GM21367 (cell line): ENCODE measurements around the gene ITGB4.

Source experiments
- ATAC-seq: cut with Tn5 transposase; IDR thresholded peaks from one replicate; pipeline ENCODE4 v1.9.1; 2021; ENCODE audit not compliant: unreplicated experiment

ITGB4 gene

GRCh38 chr17:75720656-75721462 lies at the start of gene ITGB4:
ITGB4 (plus strand) TSS chr17:75721459; CDS start chr17:75724704, 3,245 bp downstream.
- ATAC-seq = no peak

DNA sequence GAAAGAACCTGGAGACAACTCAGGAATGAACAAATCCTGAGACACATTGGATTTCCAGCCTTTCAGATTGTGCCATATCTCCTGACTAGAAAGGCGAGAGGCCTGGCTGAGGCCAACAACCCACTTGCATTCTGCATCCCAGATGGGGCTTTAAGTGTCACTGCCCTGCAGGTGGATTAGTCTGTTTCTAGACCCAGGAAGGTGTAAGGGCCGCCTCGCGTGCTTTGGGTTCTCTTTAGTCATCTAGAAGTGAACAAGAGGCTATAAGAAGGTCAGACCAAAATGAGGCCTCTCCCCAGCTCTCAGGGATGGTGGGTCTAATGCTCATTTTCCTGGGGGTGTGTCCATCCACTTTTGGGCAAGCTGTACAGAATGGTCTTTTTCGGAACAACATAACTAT lies 49.2 kb upstream of the ITGB4 start:
- ATAC-seq = no peak

DNA sequence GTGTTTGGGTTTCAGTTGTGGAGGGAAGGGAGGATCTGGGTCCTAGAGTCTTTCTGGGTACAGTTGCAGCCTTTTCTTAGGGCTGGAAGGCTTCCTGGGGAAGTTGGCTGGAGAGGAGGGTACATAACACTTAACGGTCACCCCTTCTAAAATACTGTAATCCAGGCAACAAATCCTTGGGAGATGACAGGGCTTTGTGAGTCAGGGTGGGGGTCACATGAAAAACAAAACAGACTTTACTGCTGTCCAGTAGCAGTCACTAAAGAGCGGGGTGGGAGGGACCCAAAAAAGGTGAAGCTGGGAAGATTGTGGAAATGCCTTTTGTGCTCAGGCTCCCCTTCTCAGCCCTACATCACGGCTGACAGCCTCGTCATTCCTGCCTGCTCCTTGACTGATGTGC lies 47.8 kb upstream of the ITGB4 start:
- ATAC-seq = no peak

- no peak for ATAC-seq
These were observed 44.8 kb upstream of the ITGB4 start for GRCh38 chr17:75676461-75676860.

DNA sequence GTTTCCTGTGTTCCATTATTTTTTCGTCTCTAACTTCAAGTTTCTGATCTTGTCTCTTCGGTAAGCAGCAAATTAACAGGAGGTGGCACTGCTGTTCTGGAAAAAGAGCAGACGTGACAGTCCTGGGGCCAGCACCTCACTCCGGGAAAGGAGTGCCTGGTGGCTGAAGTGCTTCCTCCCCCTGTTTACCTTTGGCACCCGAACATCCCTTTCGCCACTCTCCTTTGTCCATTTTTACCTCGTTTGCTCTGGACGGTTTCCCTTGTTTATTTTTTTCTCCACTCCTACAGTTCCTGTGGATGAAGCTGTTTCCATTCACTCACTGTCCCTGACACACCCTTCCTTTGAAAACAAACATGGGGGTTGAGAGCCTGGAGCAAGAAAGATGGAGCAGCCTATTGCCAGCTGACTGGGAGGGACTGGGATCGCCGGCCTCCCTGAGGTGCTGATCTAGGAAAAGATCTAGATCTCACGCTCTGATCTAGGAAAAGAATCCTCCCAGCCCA lies 41.5 kb upstream of the ITGB4 start:
- ATAC-seq = no peak

- no peak for ATAC-seq
These were observed 40.8 kb upstream of the ITGB4 start for GRCh38 chr17:75680431-75680830.

GRCh38 chr17:75681289-75681688 lies 40.0 kb upstream of the ITGB4 start:
- ATAC-seq = no peak

- ATAC-seq = no peak
These were observed 37.7 kb upstream of the ITGB4 start for GRCh38 chr17:75683583-75683982.

DNA sequence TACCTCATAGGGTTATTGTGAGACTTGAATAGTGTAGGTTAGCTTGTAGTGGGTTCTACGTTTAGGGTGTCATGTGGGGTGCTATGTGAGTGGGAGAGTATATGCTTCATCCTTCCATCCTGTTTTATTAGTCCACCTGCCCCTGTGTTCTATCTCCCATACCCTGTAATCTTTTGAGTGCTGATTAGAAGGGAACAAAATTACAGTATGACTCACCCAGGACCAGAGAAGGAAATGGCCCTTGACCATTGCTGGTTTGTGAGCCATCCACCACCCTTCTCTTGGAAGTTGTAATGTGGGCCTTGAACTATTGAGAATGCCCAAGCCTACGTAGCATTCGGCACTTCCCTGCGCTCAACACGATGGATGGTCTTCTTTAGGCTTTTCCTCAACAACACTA lies 37.0 kb upstream of the ITGB4 start:
- ATAC-seq = no peak

DNA sequence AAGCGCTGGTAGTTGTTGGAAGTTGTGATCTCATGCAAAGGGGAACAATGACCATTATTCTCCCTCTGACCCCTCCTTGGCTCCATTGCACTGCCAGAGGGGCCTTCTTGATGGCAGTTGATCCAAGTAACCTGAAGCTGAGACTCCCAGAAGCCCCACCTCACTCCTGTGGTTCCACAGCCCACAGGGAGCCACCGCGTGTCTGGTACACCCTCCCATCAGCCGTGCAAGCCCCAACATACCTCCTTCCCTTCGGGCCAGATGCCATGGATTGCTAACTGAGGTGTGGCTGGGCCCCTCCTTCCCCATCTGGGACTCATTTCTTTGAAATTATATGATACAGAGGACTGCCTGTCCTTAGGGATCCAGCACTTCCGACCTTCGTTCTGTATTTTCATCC lies 36.3 kb upstream of the ITGB4 start:
- ATAC-seq = no peak

DNA sequence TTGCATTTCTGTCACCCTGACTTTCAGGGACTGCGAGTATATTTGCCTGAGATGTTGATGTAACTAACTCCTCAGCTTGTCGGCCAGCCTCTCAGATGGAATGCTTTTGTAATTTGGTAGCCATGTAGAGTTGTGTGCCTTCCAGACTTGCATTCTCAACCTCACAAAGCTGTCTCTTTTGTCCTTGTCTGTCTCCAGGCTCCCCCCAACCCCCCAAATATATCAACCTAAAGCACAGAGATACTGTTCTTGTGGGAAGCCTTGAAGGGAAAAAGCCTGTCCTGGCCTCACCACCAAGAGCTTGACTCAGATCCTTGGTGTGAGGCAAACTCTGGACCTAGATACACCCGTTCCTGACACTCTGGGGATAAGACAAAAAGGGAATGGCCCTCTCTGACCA lies 35.8 kb upstream of the ITGB4 start:
- ATAC-seq = no peak

DNA sequence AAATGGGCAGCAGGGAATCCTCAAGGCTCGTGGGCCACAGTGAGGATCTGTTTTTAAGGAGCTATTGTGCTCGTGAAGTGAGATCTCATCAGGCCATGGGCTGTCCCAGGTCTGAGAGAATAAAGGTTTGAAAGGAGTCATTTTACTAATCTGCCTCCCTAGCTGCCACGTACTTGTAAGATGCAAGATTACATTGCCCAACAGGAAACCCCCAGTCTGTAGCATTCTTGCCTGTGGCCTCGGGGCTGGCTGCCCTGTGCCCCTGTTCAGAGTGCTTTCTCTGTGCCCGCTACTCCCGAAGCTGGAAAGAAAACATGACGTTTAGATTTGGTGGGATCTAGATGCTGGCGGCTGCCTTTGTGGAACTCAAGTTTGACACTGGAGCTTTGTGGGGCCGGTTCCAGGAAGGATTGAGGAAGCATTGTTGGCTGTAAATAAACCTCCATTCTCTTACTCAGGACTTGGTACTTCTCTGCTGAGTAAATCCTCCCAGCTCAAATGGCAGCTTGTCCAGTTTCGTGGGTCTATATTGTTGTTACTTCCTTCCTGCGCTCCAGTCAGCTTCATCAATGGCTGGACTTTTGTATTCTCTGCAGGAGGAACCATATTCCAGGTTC lies 32.9 kb upstream of the ITGB4 start:
- no peak for ATAC-seq

- ATAC-seq = no peak
These were observed 31.8 kb upstream of the ITGB4 start for GRCh38 chr17:75689441-75689873.

- ATAC-seq = no peak
These were observed 29.9 kb upstream of the ITGB4 start for GRCh38 chr17:75691371-75691791.

DNA sequence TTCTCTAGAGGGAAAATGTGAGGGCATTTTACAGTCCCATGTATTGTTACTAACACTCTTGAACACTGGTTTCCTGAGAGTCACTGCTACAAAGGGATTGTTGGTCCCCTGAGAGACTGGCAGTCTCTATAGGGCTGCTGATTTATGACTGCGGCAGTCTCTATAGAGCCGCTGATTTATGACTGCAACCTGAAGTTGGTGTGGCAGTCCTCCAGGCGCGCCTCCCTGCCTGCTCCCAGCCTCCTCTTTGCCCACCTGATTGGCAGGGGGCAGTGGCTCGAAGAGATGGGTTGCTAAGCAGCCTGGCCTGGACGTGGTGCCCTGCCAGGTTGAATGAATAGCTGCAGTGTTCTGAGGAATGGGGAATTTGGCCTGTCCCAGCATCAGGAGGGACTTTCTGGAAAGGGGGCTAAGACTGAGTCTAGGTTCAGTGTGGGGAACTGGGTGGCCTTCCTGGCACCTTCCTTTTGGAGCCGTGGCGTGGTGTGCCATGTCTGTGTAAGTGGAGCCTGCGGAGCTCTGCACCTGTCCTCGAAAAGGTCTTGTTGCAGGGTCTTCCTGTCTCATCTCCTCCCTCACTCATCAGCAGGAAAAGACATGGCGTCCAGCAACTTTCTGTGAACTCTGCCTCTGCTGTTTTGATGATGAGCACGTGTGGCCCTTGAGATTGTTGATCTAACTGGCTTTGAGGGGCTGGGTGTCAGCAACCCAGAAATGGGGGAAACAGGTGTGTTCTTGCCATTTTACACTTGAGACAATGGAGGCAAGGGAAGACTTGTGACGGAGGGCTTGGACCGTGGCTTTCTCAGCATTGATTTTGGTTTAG lies 29.2 kb upstream of the ITGB4 start:
- ATAC-seq = no peak

DNA sequence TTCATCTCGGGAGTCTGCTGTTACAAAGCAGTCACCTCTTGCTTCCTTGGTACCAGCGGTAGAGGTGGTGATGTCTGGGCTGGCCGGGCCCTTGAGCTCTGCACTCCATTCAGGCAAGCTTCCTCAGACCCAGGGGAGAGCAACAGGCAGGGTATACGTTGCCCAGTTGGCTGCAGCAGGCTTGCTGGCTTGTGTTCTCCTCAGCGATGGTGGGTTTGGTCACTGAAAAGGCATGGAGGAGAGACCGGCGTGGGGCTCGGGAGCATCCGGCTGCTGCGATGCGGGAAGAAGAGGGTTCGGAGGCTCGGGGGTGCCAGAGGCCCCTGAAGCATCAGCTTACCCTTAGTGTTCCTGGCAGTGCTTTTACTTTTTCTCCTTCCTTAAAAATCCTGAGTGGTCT lies 28.3 kb upstream of the ITGB4 start:
- no peak for ATAC-seq

- ATAC-seq = no peak
These were observed 27.5 kb upstream of the ITGB4 start for GRCh38 chr17:75693500-75694481.

- ATAC-seq = no peak
These were observed 26.7 kb upstream of the ITGB4 start for GRCh38 chr17:75694536-75694935.

GRCh38 chr17:75695141-75695829 lies 26.0 kb upstream of the ITGB4 start:
- no peak for ATAC-seq

DNA sequence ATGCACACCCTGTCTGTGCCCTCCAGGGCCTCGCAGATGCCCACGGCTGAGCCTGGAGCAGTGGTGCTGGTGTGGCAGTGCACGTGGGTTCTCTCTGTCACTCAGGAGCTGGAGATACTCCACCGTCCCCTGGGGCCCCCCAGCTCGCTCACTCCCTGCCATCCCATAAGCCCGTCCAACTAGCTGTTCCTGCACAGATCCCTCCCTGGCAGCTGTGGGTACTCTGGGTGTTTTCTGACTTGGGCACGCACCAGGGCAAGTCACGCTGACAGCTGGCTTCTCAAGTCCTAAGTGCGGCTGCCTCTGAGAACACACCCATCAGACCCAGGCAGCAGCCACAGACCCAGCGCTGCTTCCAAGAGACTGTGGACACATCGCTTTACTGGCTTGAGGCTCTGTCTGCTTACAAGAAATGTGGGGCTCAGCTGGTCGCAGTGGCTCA lies 25.4 kb upstream of the ITGB4 start:
- no peak for ATAC-seq
